ENCODE measurements around the gene GPR55. TPM values are rescaled to one million over a fixed set of nuclear protein-coding genes. Genes with fewer than 3 reads are reported as not detected.

GPR55 gene
- total RNA-seq, 1 experiment from 2014 or later, result 0.19 TPM

DNA sequence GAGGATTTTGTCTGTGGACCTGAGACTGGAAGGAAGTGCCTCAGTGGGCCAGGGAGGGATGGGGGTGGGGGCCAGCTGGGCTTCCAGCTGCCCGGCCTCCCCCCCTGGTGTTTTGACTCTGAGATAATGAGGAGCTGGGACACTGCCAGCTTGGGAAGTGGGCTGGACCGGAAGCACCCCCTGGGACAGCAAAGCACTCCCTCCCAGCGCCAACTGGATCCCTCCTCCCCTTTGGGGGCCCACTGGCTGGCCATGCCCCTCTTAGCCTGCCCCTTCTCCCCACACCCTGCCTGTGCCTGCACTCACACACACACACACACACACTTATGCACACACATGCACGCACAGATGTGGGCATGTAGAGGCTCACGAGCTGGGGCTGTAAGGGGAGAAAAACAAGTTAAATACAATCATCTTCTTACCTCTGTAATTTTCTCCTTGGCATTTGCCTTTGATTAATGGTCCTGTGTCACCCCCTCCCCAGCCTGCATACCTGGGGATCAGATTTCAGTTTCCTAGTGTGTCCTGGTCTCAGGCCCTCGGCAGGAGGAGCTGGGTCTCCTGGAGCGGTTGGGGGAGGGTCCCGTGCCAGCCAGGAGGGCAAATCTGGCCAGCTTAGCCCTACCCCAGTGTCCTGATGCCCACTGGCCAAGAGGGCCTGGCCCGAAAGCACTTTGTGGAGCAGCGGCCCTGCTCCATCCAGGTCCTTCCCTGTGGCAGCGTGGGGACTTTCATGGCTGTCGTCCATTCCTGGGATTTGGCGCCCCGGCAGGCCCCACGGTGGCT, 56.7 kb downstream of the GPR55 start:
- ChIA-PET POLR2A (ENCODE audit: low non-redundant PET) (no interaction called here), CTCF (no interaction called here)
- DNase-seq (ENCODE audit: low spot score), result peak; percentile 93
- no peaks in the 10 kb centered on the region for H3K27me3 ChIP-seq (replicated peaks; ENCODE audit: insufficient read depth, low read depth, low read length, poor library complexity)
- no peaks in the 10 kb centered on the region for H3K9me3 ChIP-seq (ENCODE audit: low read depth, low read length, poor library complexity, severe bottlenecking)
- H3K4me1 ChIP-seq (ENCODE audit: insufficient read depth, low read length, poor library complexity, severe bottlenecking), result peaks cover 63% of the 10 kb centered on the region
- H3K27ac ChIP-seq (ENCODE audit: low read depth, low read length, poor library complexity, severe bottlenecking), result peak overlapping the region; percentile 91
- peak overlapping the region; percentile 99 for H3K4me3 ChIP-seq (ENCODE audit: low read depth, low read length, poor library complexity, severe bottlenecking)
- no TSS peak for BruUV-seq (replicated peaks)
- TF ChIP-seq, protein P1, sequence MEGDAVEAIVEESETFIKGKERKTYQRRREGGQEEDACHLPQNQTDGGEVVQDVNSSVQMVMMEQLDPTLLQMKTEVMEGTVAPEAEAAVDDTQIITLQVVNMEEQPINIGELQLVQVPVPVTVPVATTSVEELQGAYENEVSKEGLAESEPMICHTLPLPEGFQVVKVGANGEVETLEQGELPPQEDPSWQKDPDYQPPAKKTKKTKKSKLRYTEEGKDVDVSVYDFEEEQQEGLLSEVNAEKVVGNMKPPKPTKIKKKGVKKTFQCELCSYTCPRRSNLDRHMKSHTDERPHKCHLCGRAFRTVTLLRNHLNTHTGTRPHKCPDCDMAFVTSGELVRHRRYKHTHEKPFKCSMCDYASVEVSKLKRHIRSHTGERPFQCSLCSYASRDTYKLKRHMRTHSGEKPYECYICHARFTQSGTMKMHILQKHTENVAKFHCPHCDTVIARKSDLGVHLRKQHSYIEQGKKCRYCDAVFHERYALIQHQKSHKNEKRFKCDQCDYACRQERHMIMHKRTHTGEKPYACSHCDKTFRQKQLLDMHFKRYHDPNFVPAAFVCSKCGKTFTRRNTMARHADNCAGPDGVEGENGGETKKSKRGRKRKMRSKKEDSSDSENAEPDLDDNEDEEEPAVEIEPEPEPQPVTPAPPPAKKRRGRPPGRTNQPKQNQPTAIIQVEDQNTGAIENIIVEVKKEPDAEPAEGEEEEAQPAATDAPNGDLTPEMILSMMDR (conservative IDR thresholded peaks at IDR 0.05; ENCODE audit: low read depth, low read length), result no peak
- TF ChIP-seq EZH2 (IDR thresholded peaks at IDR 0.05; ENCODE audit: borderline replicate concordance, low read depth, low read length, poor library complexity, severe bottlenecking), result no peak
- intact Hi-C loops (cut with micrococcal nuclease; ENCODE audit: unreplicated experiment), result no loop called here
- no peaks in the 10 kb centered on the region for H3K36me3 ChIP-seq (ENCODE audit: insufficient read depth, low read length, poor library complexity, severe bottlenecking)

DNA sequence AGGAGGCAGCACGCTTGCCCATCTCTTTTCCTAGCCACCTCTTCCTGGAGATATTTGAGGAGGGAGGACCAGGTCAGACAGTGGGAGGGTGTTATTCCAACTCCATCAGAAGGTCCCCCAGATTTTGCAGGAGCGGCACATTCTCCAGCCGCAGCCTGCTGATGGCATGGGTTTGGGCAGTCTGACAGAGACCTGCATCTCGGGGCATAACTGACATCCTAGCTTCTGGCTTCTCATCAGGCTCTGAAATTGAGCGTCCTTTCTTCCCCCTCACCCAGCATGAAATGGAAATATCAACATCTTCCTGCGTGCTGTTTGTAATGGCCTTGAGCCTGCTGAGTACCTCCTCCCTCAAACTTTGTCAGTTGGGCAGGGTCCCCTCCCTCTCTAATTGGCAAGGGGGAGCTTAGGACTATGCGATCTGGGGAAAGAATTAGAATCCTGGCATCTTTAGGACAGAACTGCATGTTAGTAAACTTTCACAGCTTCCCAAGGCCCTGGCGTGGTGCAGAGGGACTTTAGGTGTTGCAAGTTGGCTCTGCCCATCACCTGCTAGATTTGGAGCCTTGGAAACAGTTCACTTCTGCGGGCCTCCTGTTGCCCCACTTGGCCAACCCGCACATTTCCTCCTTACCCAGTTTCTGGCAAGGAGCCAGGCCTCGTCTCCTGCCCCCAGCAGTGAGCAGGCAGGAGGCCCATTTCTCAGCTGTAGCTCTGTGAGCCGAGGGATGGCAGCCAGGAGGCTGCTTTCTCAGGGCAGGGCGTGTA, 58.1 kb downstream of the GPR55 start:
- no peaks in the 10 kb centered on the region for H3K36me3 ChIP-seq (ENCODE audit: insufficient read depth, low read length, poor library complexity, severe bottlenecking)
- ChIA-PET CTCF (interaction anchor here (0.7 to 1.8 kb wide), 3 partner anchors 19 to 186 kb away, joined by 3 to 6 read pairs (median 5); no protein-coding TSS in a partner anchor), POLR2A (ENCODE audit: low non-redundant PET) (no interaction called here)
- H3K27me3 ChIP-seq (replicated peaks; ENCODE audit: insufficient read depth, low read depth, low read length, poor library complexity), result no peaks in the 10 kb centered on the region
- H3K4me3 ChIP-seq (ENCODE audit: low read depth, low read length, poor library complexity, severe bottlenecking), result peak overlapping the region; percentile 99
- peak overlapping the region; percentile 88 for H3K27ac ChIP-seq (ENCODE audit: low read depth, low read length, poor library complexity, severe bottlenecking)
- no peaks in the 10 kb centered on the region for H3K9me3 ChIP-seq (ENCODE audit: low read depth, low read length, poor library complexity, severe bottlenecking)
- TF ChIP-seq EZH2 (IDR thresholded peaks at IDR 0.05; ENCODE audit: borderline replicate concordance, low read depth, low read length, poor library complexity, severe bottlenecking), result no peak
- TF ChIP-seq, protein P1 (conservative IDR thresholded peaks at IDR 0.05; ENCODE audit: low read depth, low read length), result 0 out of 2 replicates have a peak, but pooled peaks have one; percentile 9
- intact Hi-C loops (cut with micrococcal nuclease; ENCODE audit: unreplicated experiment), result no loop called here
- peak; percentile 94 for DNase-seq (ENCODE audit: low spot score)
- peaks cover 61% of the 10 kb centered on the region for H3K4me1 ChIP-seq (ENCODE audit: insufficient read depth, low read length, poor library complexity, severe bottlenecking)
- no TSS peak for BruUV-seq (replicated peaks)

DNA sequence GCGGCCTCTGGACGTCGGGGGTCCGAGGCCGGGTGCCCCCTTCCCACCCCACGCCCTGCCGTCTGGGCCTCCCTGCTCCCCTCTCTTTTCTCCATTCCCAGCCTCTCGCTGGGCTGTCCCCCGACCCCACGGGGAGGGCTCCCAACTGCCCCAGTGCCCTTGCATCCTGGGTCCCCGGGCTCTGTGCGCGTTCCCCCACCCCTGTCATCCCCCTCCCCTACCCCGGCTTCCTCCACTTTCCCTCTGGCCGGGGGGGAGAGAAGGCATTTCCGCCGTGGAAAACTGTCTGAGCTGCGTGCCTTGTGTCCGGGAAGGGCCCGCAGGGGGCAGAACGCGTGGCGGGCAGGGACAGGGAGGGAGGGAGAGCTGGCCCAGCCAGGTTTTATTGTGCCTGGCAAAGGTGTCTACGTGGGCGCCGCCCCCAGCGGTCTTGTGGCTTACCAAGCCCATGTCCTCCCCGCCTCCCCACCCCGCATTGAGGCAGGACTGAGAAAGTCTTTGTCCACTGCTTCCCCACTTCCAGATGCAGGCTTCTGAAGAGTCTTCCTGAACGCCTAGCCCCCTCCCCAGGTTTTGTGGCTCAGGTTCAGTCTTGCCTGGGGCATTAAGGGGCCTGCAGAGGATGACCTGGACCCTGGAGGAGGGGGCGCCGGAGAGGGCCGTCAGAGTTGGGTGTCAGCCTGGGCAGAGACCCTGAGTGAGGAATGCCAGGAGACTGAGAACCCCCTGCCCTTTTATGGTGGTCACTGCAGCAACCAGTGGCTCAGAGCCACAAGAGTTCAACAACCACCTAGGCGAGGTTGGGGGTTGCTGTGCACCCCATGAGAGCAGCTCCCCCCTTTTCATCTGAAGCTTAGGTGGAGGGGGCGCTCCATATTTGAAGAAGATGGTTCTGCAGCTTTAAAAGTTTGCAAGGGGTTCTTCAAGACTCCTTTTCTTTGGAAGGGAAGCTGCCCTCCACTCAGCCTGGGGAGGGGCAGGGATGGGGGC, 59.0 kb downstream of the GPR55 start:
- peak; percentile 65 for DNase-seq (ENCODE audit: low spot score)
- peak overlapping the region; percentile 88 for H3K27ac ChIP-seq (ENCODE audit: low read depth, low read length, poor library complexity, severe bottlenecking)

More for the DNA sequence above, 59.0 kb downstream of the GPR55 start:
- Histone ChIP-seq H3K4me3 (ENCODE audit: low read depth, low read length, poor library complexity, severe bottlenecking) (peak overlapping the region; percentile 99), H3K4me1 (ENCODE audit: insufficient read depth, low read length, poor library complexity, severe bottlenecking) (peaks cover 57% of the 10 kb centered on the region), H3K27me3 (replicated peaks; ENCODE audit: insufficient read depth, low read depth, low read length, poor library complexity) (no peaks in the 10 kb centered on the region), H3K9me3 (ENCODE audit: low read depth, low read length, poor library complexity, severe bottlenecking) (no peaks in the 10 kb centered on the region), H3K36me3 (ENCODE audit: insufficient read depth, low read length, poor library complexity, severe bottlenecking) (no peaks in the 10 kb centered on the region)
- CTCF ChIA-PET, result interaction anchor here (1.1 to 1.8 kb wide), 2 partner anchors 42 to 187 kb away, joined by 5 to 6 read pairs; no protein-coding TSS in a partner anchor
- POLR2A ChIA-PET (ENCODE audit: low non-redundant PET), result interaction anchor here (0.6 kb wide), 1 partner anchor 85 kb away, joined by 3 read pairs; no protein-coding TSS in a partner anchor
- intact Hi-C loops (cut with micrococcal nuclease; ENCODE audit: unreplicated experiment), result no loop called here
- no peak for TF ChIP-seq EZH2 (IDR thresholded peaks at IDR 0.05; ENCODE audit: borderline replicate concordance, low read depth, low read length, poor library complexity, severe bottlenecking)
- TF ChIP-seq, protein P1 (conservative IDR thresholded peaks at IDR 0.05; ENCODE audit: low read depth, low read length), result no peak
- no TSS peak for BruUV-seq (replicated peaks)

All from A673 (cell line).